ENCODE measurements around the gene TNFRSF12A. TPM values are rescaled to one million over a fixed set of nuclear protein-coding genes. Genes with fewer than 3 reads are reported as not detected.

TNFRSF12A gene
- total and polyA plus RNA-seq, 9 donors = 3.7 to 52.5 (median 8.5) TPM

DNA sequence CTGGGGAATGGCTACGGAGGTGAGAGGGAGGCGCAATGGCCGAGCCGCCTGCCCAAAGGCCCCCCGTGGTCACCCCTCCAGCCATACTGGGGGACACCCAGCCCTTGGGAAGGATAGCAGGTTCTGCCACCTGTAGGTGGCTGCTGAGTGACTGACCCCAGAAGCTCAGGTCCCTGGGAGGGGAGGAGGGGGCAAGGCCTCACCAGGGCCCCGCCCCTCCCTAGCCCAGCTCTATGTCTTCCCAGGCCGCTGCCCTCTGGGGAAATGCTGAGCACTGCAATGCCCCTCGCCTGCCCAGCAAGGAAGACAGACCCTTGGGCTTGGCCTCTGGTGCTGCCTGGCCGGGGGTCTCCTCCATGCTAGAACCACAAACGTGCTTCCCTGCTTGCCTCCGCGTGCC, 18.9 kb upstream of the TNFRSF12A start:
- DNase-seq = no peak
- Histone ChIP-seq H3K9me3 (no peaks in the 10 kb centered on the region), H3K36me3 (no peaks in the 10 kb centered on the region), H3K27ac (no peak overlapping the region), H3K27me3 (peaks cover 5% of the 10 kb centered on the region), H3K4me3 (no peak overlapping the region), H3K4me1 (ENCODE audit: insufficient read depth) (no peaks in the 10 kb centered on the region)
- intact Hi-C loops (cut with DNase I) = no loop called here
- 53 to 60% (median 58%) methylated on average over 11 to 12 of the region's 12 CpGs for WGBS, 3 donors
- TF ChIP-seq, protein P1, sequence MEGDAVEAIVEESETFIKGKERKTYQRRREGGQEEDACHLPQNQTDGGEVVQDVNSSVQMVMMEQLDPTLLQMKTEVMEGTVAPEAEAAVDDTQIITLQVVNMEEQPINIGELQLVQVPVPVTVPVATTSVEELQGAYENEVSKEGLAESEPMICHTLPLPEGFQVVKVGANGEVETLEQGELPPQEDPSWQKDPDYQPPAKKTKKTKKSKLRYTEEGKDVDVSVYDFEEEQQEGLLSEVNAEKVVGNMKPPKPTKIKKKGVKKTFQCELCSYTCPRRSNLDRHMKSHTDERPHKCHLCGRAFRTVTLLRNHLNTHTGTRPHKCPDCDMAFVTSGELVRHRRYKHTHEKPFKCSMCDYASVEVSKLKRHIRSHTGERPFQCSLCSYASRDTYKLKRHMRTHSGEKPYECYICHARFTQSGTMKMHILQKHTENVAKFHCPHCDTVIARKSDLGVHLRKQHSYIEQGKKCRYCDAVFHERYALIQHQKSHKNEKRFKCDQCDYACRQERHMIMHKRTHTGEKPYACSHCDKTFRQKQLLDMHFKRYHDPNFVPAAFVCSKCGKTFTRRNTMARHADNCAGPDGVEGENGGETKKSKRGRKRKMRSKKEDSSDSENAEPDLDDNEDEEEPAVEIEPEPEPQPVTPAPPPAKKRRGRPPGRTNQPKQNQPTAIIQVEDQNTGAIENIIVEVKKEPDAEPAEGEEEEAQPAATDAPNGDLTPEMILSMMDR (IDR thresholded peaks at IDR 0.05) = no peak
- TF ChIP-seq EP300 (IDR thresholded peaks at IDR 0.05) (no peak), POLR2A (IDR thresholded peaks at IDR 0.05) (no peak)

GRCh38 chr16:3003582-3004270, 16.4 kb upstream of the TNFRSF12A start:
- WGBS, 3 donors = 5 to 11% (median 9%) methylated on average over 31 to 58 of the region's 58 CpGs
- Histone ChIP-seq H3K4me3 (no peak overlapping the region), H3K9me3 (no peaks in the 10 kb centered on the region), H3K27ac (no peak overlapping the region), H3K36me3 (no peaks in the 10 kb centered on the region), H3K4me1 (ENCODE audit: insufficient read depth) (no peaks in the 10 kb centered on the region), H3K27me3 (peaks cover 8% of the 10 kb centered on the region)
- intact Hi-C loops (cut with DNase I) = no loop called here
- DNase-seq = peak; percentile 85 to 92 (median 86)
- TF ChIP-seq, protein P1 (IDR thresholded peaks at IDR 0.05) = peak in 1 of 3 donors; percentile 52
- TF ChIP-seq POLR2A (IDR thresholded peaks at IDR 0.05) (no peak), EP300 (IDR thresholded peaks at IDR 0.05) (no peak)

DNA sequence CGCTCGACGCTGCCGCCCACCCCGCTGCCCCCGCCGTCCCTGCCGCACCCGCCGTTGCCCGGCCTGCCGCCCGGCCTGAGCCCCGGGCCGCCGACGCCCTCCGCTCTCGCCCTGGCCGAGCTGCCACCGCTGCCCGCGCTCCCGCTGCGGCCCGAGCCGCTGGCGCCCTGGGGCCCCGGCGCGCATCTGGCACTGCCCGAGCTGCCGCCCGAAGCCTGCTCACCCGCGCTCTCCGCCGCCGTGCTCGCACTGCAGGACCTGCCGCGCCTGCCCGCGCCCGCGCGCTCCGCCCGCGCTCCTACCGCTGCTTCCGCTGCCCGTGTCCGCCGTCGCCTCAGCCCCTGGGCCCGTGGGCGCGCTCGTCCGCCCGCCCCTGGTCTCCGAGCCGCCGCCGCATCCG, 15.8 kb upstream of the TNFRSF12A start:
- 0 to 1% methylated on average over 35 to 64 of the region's 67 CpGs; no CpG with 5 or more reads in 1 of the 3 donors for WGBS, 3 donors
- no peaks in the 10 kb centered on the region for H3K36me3 ChIP-seq
- DNase-seq = no peak
- H3K27ac ChIP-seq = no peak overlapping the region
- no peaks in the 10 kb centered on the region for H3K4me1 ChIP-seq (ENCODE audit: insufficient read depth)
- intact Hi-C loops (cut with DNase I) = no loop called here
- H3K4me3 ChIP-seq = no peak overlapping the region
- TF ChIP-seq, protein P1 (IDR thresholded peaks at IDR 0.05) = no peak
- TF ChIP-seq POLR2A (IDR thresholded peaks at IDR 0.05) = no peak
- peaks cover 8% of the 10 kb centered on the region for H3K27me3 ChIP-seq
- H3K9me3 ChIP-seq = no peaks in the 10 kb centered on the region

DNA sequence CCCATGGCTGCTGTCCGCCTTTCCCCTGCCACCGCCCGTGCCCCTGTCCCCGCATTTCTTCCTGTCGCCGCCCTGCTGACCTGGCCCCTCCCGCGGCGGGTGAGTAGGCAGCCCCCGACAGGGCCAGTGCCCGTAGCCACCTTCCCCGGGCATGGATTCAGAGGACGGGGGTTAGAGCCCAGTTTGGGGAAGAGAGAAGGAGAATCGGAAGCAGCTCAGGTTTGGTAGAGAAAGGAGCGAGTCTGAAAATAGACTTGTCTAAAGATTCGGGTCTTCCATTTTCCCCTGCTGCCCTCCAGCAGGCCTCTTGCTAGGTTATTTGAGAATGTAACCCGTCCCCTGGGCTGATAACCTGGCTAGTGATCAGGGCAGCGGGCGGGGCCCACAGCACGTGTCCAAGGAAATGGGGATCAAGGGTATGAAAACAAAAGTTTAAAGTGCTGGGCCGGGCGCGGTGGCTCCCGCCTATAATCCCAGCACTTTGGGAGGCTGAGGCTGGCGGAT, 15.3 kb upstream of the TNFRSF12A start:
- Histone ChIP-seq H3K36me3 (no peaks in the 10 kb centered on the region), H3K27me3 (peaks cover 8% of the 10 kb centered on the region), H3K4me1 (ENCODE audit: insufficient read depth) (no peaks in the 10 kb centered on the region), H3K9me3 (no peaks in the 10 kb centered on the region), H3K4me3 (no peak overlapping the region), H3K27ac (no peak overlapping the region)
- 7 to 8% (median 8%) methylated on average over 20 to 25 of the region's 25 CpGs for WGBS, 3 donors
- DNase-seq = no peak
- intact Hi-C loops (cut with DNase I) = no loop called here
- TF ChIP-seq POLR2A (IDR thresholded peaks at IDR 0.05) = no peak
- TF ChIP-seq, protein P1 (IDR thresholded peaks at IDR 0.05) = no peak
- TF ChIP-seq EP300 (IDR thresholded peaks at IDR 0.05) = no peak
